GM12801 (cell line): Measurements from ENCODE around the gene LOXL3.

Experiments used
- CTCF ChIP-seq: IDR thresholded peaks from one replicate; pipeline ENCODE4 v1.5.1; 2011; ENCODE audit warnings: control low read depth; ENCODE audit not compliant: insufficient read length; ENCODE audit errors: extremely low read depth

LOXL3 gene

GRCh38 chr2:74571058-74571457 is 17.3 kb upstream of the LOXL3 start:
- TF ChIP-seq CTCF, result no peak

GRCh38 chr2:74569686-74570085 is 15.9 kb upstream of the LOXL3 start:
- TF ChIP-seq CTCF, result no peak

- no peak for TF ChIP-seq CTCF
These were observed 14.1 kb upstream of the LOXL3 start for GRCh38 chr2:74567881-74568280.

GRCh38 chr2:74566754-74567085 is 13.0 kb upstream of the LOXL3 start:
- TF ChIP-seq CTCF, result no peak

GRCh38 chr2:74566076-74566753 is 12.5 kb upstream of the LOXL3 start:
- no peak for TF ChIP-seq CTCF

- no peak for TF ChIP-seq CTCF
These were observed 10.5 kb upstream of the LOXL3 start for GRCh38 chr2:74564222-74564621.

GRCh38 chr2:74562126-74562775 is 8.5 kb upstream of the LOXL3 start:
- TF ChIP-seq CTCF, result no peak
